Neuron (in vitro differentiated cells): Measurements from ENCODE around the gene PIK3C3.

ENCODE experiments used
- H2AFZ ChIP-seq: one replicate; pipeline ENCODE4 v1.6.1; 2013; ENCODE audit warnings: low read depth, mild to moderate bottlenecking, inconsistent platforms, low read length, moderate library complexity
- H3K27me3 ChIP-seq: one replicate; pipeline ENCODE4 v1.6.1; 2013; ENCODE audit warnings: low read length; ENCODE audit not compliant: insufficient read depth
- H3K36me3 ChIP-seq: one replicate; pipeline ENCODE4 v1.6.1; 2013; ENCODE audit warnings: low read length; ENCODE audit not compliant: insufficient read depth
- H3K4me1 ChIP-seq: one replicate; pipeline ENCODE4 v1.6.1; 2013; ENCODE audit warnings: low read length; ENCODE audit not compliant: insufficient read depth
- H3K4me3 ChIP-seq: 2 replicates; pipeline ENCODE4 v1.5.1; 2013; ENCODE audit warnings: mild to moderate bottlenecking, low read length, moderate library complexity
- H3K9me3 ChIP-seq: one replicate; pipeline ENCODE4 v1.6.1; 2013; ENCODE audit warnings: low read length

Gene PIK3C3

GRCh38 chr18:42074704-42075103, 119.7 kb downstream of the PIK3C3 start:
- Histone ChIP-seq H2AFZ (no peak overlapping the region), H3K4me3 (no peak overlapping the region), H3K4me1 (no peaks in the 10 kb centered on the region), H3K36me3 (peaks cover 27% of the 10 kb centered on the region), H3K27me3 (no peaks in the 10 kb centered on the region), H3K9me3 (peaks cover 4% of the 10 kb centered on the region)

GRCh38 chr18:42078711-42079110, 123.7 kb downstream of the PIK3C3 start:
- Histone ChIP-seq H3K9me3 (peaks cover 2% of the 10 kb centered on the region), H3K27me3 (no peaks in the 10 kb centered on the region), H3K36me3 (peaks cover 32% of the 10 kb centered on the region), H3K4me3 (no peak overlapping the region), H2AFZ (no peak overlapping the region), H3K4me1 (no peaks in the 10 kb centered on the region)

- Histone ChIP-seq H3K9me3 (peaks cover 2% of the 10 kb centered on the region), H3K27me3 (no peaks in the 10 kb centered on the region), H2AFZ (no peak overlapping the region), H3K4me1 (no peaks in the 10 kb centered on the region), H3K4me3 (no peak overlapping the region), H3K36me3 (peaks cover 29% of the 10 kb centered on the region)
These were observed 125.3 kb downstream of the PIK3C3 start for GRCh38 chr18:42080340-42080739.

DNA sequence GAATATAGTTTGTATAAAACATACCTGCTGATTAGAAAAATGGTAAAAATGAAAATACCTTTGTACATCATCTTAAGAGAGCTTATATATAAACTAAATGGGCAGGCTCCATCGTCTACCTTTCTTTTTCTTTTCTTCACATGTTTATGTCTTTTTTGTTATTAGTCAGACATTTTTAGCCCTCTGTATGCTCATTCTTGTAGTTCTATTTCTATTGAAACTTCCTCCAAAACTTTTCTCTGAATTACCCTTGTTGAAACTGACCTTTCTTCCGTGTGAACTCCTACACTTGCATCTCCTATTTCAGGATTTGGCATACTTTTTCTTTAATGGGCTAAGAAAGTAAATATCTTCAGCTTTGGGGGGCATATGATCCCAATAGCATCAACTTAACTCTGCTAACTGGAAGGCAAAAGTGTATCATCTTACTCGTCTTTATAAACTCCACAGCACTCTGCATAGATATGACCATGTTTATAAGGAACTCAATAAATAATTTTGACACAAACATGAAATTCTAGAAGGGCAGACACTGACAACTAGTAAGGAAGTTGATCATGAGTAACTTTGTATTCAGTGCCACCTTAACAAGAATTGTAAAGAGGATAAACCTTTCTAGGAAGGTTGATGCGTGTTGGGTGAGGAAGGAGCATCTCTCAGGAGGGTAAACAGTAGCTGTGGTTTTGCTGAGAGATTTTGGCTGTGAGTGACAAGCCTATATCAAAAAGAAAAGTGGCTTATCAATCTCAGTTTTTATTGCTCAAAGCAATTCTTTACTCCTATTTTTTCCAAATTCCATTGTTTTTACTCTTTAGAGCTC, 127.6 kb downstream of the PIK3C3 start:
- Histone ChIP-seq H3K27me3 (no peaks in the 10 kb centered on the region), H3K9me3 (no peaks in the 10 kb centered on the region), H3K4me3 (no peak overlapping the region), H3K36me3 (peaks cover 24% of the 10 kb centered on the region), H3K4me1 (no peaks in the 10 kb centered on the region), H2AFZ (no peak overlapping the region)

- Histone ChIP-seq H3K4me3 (no peak overlapping the region), H2AFZ (no peak overlapping the region), H3K9me3 (no peaks in the 10 kb centered on the region), H3K36me3 (peaks cover 8% of the 10 kb centered on the region), H3K27me3 (no peaks in the 10 kb centered on the region), H3K4me1 (no peaks in the 10 kb centered on the region)
These were observed 131.3 kb downstream of the PIK3C3 start for GRCh38 chr18:42086288-42086687.

DNA sequence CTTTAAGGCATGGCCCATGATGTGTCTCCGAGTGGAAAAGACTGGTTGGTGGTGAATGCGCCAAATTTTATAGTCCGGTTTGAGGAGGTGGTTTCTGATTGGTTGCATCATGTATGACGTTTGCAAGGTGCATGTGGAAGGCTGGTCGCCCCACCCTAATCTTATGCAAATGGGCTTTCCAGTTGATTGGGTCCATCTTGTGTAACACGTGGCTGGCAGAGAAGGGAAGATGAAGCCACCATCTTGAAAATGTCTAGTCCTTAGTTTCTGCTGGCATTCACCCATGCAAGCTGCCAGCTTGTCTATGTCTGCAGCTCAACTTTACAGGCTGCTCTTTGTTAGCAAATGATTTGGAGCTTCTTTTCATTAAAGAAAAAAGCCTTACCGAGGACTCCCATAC, 132.2 kb downstream of the PIK3C3 start:
- no peaks in the 10 kb centered on the region for H3K27me3 ChIP-seq
- H3K9me3 ChIP-seq = no peaks in the 10 kb centered on the region
- H3K36me3 ChIP-seq = no peaks in the 10 kb centered on the region
- no peaks in the 10 kb centered on the region for H3K4me1 ChIP-seq
- H3K4me3 ChIP-seq = no peak overlapping the region
- H2AFZ ChIP-seq = no peak overlapping the region

DNA sequence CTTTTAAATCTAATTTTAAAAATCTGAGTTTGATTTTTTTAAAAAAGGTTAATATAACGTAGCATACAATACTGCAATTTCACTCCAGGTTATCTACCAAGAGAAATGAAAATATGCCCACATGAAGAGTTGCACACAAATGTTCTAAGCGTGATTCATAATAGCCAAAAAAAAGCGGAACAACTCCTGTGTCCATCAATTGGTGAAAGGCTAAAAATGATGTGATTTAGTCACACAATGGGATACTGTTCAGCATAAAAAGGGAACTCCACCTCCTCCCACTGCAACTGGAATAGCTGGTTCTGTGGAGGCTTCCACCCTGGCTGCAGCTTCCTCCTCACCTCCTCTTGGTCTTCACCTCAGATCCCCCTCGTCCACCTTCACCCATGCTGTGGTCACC, 132.8 kb downstream of the PIK3C3 start:
- no peaks in the 10 kb centered on the region for H3K9me3 ChIP-seq

GRCh38 chr18:42092848-42093247, 137.8 kb downstream of the PIK3C3 start:
- H3K9me3 ChIP-seq = no peaks in the 10 kb centered on the region
- no peak overlapping the region for H2AFZ ChIP-seq
- no peaks in the 10 kb centered on the region for H3K27me3 ChIP-seq
- H3K4me3 ChIP-seq = no peak overlapping the region
- no peaks in the 10 kb centered on the region for H3K4me1 ChIP-seq
- H3K36me3 ChIP-seq = no peaks in the 10 kb centered on the region

More for the DNA sequence above, 132.8 kb downstream of the PIK3C3 start:
- Histone ChIP-seq H2AFZ (no peak overlapping the region), H3K4me3 (no peak overlapping the region), H3K4me1 (no peaks in the 10 kb centered on the region), H3K36me3 (no peaks in the 10 kb centered on the region), H3K27me3 (no peaks in the 10 kb centered on the region)

DNA sequence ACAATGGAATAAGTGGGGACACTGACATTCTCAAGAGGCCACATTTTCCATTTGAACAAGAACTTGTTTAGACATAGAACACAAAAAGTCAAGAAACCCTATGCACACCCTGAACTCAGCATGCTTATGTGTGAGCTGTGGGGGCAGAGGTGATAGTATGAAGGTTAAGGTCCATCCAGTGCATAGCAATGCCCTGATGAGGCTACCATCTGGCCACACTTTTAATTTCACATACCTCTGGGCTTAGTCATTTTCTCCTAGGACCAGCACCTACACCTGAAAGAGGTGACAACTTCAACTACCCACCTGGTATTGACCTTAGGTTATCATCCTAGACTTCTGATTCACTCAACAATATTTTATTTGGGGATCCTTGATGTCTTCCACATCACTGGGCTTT, 139.8 kb downstream of the PIK3C3 start:
- Histone ChIP-seq H3K36me3 (no peaks in the 10 kb centered on the region), H3K4me3 (no peak overlapping the region), H2AFZ (no peak overlapping the region), H3K27me3 (no peaks in the 10 kb centered on the region), H3K4me1 (no peaks in the 10 kb centered on the region), H3K9me3 (no peaks in the 10 kb centered on the region)

- no peak overlapping the region for H3K4me3 ChIP-seq
- H2AFZ ChIP-seq = no peak overlapping the region
- H3K27me3 ChIP-seq = no peaks in the 10 kb centered on the region
- no peaks in the 10 kb centered on the region for H3K36me3 ChIP-seq
- H3K4me1 ChIP-seq = no peaks in the 10 kb centered on the region
- no peaks in the 10 kb centered on the region for H3K9me3 ChIP-seq
These were observed 140.8 kb downstream of the PIK3C3 start for GRCh38 chr18:42095732-42096377.

DNA sequence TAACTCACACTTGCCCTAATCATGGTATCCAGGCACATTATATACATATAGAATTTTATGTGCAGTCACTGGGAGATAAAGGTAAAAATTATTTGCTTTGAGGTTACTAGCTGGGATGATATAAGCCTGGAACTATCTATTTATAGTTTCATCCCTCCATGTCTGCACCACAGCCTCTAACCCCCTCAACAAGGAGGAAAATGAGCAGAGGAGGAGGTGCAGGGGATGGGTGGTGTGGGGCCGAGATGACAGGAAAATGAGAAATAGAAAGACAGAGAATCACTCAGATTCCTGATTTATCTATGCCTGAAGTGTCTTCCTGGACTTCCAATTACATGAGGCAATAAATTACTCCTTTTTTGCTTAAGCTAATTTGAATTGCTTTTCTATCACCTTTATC, 145.2 kb downstream of the PIK3C3 start:
- H3K4me1 ChIP-seq = peaks cover 5% of the 10 kb centered on the region
- no peaks in the 10 kb centered on the region for H3K36me3 ChIP-seq

DNA sequence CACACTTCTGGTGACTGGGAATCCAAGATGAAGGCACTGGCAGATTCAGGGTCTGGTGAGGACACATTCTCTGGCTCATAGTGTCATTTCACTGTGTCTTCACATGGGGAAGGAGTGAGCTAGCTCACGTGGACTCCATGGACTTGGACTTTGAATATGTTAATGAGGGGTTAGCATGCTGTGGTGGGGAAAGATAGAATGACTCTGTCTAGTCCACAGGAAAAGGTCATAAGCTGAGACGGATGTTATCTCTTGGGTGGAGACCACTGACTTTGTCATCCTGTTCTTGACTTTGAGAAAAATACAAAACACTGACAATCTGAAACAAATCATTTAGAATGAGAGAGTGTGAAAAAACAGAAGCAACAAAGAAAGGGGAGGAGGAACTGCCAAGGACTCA, 145.9 kb downstream of the PIK3C3 start:
- H2AFZ ChIP-seq = no peak overlapping the region
- H3K36me3 ChIP-seq = no peaks in the 10 kb centered on the region
- H3K4me3 ChIP-seq = no peak overlapping the region
- no peaks in the 10 kb centered on the region for H3K27me3 ChIP-seq
- no peaks in the 10 kb centered on the region for H3K9me3 ChIP-seq
- peaks cover 12% of the 10 kb centered on the region for H3K4me1 ChIP-seq

More for the DNA sequence above, 145.2 kb downstream of the PIK3C3 start:
- no peak overlapping the region for H3K4me3 ChIP-seq
- H3K9me3 ChIP-seq = no peaks in the 10 kb centered on the region
- no peak overlapping the region for H2AFZ ChIP-seq
- H3K27me3 ChIP-seq = no peaks in the 10 kb centered on the region

GRCh38 chr18:42105394-42105793, 150.4 kb downstream of the PIK3C3 start:
- Histone ChIP-seq H3K27me3 (no peaks in the 10 kb centered on the region), H3K9me3 (no peaks in the 10 kb centered on the region), H2AFZ (no peak overlapping the region)

More at GRCh38 chr18:42105394-42105793, 150.4 kb downstream of the PIK3C3 start:
- Histone ChIP-seq H3K36me3 (no peaks in the 10 kb centered on the region), H3K4me1 (peaks cover 44% of the 10 kb centered on the region), H3K4me3 (no peak overlapping the region)
